HFF-Myc (cell line): ENCODE measurements around the gene UBE3B.

Experiments
- DNase-seq: peaks from one replicate; pipeline ENCODE4 v3.0.0-alpha.2; 2011; ENCODE audit warnings: low read depth; ENCODE audit errors: extremely low read depth
- H3K4me3 ChIP-seq: replicated peaks from 2 replicates; pipeline ENCODE4 v1.5.1; 2011; ENCODE audit warnings: low read depth, mild to moderate bottlenecking, control low read depth, low read length
- TF ChIP-seq, protein P1 (sequence below): IDR thresholded peaks from 2 replicates; pipeline ENCODE4 v1.5.1; 2012; ENCODE audit warnings: mild to moderate bottlenecking, low read depth, low read length, control low read depth; ENCODE audit errors: missing control alignments

UBE3B gene

DNA sequence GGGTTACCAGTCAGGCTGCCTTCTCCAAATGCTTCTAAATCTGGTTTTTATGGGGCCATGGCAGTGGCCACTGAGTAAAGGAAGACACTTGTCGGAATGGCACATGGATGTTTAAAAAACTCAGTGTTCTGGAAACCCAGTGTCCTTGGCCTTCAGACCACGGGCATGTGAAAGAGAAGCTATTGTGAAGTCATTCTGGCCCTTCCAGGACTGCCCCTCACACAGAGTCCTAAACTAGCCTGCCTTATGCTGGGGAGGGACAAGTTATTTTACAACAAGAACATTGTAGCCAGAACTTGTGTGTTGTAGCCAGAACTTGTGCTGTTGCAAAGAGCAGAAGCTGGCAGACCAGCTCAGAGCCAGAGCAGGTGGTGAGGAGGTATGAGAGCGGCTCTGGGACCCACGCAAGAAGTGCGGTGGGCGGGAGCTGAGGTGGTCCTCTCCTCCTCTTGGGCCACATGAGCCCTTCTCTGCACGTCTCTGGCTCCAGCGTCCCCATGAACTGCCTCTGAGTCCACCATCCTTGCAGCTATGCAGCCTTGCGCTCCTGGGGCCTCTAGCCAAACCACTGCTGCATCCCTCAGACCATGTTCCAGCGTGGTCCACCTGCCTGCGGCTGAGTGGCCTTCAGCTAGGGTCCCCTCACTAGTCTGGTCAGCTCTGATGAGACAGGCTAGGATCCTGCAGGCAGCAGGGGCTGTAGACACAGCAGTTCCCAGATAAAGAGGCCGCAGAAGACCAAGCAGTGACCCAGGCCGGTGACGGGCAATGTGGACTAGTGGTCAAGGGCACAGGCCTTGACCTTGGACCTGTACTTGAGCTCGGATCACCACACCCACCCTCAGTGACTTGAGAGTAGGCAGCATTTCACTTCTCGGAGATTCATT is 63.3 kb downstream of the UBE3B start:
- H3K4me3 ChIP-seq: no peak overlapping the region
- TF ChIP-seq, protein P1, sequence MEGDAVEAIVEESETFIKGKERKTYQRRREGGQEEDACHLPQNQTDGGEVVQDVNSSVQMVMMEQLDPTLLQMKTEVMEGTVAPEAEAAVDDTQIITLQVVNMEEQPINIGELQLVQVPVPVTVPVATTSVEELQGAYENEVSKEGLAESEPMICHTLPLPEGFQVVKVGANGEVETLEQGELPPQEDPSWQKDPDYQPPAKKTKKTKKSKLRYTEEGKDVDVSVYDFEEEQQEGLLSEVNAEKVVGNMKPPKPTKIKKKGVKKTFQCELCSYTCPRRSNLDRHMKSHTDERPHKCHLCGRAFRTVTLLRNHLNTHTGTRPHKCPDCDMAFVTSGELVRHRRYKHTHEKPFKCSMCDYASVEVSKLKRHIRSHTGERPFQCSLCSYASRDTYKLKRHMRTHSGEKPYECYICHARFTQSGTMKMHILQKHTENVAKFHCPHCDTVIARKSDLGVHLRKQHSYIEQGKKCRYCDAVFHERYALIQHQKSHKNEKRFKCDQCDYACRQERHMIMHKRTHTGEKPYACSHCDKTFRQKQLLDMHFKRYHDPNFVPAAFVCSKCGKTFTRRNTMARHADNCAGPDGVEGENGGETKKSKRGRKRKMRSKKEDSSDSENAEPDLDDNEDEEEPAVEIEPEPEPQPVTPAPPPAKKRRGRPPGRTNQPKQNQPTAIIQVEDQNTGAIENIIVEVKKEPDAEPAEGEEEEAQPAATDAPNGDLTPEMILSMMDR: no peak
- DNase-seq: no peak

DNA sequence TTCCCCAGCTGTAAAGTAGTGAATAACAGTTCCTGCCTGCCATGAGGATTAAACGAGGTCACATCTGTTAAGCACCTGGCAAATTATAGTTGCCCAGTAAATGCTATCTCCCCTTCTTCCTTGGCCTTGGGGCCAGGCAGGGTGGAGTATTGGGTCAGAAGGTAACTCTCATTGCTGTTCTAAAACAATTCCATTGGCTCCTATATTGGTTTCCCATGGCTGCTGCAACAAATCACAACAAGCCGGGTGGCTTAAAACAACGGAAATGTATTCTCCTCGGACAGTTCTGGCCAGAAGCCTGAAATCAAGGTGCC is 63.9 kb downstream of the UBE3B start:
- peak; percentile 77 for DNase-seq
- TF ChIP-seq, protein P1: no peak

DNA sequence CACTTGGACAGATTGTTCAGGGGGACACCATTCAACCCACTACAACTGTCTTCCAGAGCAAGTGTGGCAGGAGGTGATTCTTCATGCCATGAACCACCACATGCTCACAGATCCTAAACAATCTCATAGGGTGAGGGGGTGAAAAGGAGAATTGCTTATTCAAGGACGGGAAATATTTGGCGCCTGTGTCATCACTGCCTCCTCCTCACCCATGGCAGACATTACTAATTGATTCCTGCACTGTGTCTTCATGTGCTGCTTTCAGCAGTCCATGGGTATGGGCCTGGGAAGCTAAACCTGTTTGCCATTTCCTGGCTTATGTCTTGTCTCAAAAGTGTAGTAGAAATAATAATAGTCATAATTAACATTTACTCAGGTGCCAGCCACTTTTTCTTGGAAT is 64.6 kb downstream of the UBE3B start:
- DNase-seq: peak; percentile 31
- H3K4me3 ChIP-seq: no peak overlapping the region
- TF ChIP-seq, protein P1: no peak

More for the DNA sequence above, 63.9 kb downstream of the UBE3B start:
- H3K4me3 ChIP-seq: no peak overlapping the region

DNA sequence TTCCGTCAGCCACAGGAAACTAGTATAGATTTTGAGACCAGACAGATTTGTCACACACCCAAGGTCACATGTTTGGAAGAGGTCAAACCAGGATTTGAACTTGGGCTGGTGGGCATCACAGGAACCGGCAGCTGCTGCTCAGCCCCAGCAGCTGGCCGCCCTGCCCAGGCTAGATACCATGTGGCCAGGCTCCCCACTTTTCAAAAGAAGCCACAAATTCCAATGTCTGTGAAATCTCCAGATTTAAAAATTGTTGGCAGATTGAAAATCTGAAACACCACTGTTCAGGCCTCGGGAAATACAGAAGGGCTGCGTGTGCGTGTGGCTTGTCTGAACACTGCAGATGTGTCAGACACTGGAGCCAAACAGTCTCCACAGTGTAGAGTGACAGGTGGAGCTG is 65.4 kb downstream of the UBE3B start:
- TF ChIP-seq, protein P1: no peak
- H3K4me3 ChIP-seq: no peak overlapping the region
- DNase-seq: no peak

DNA sequence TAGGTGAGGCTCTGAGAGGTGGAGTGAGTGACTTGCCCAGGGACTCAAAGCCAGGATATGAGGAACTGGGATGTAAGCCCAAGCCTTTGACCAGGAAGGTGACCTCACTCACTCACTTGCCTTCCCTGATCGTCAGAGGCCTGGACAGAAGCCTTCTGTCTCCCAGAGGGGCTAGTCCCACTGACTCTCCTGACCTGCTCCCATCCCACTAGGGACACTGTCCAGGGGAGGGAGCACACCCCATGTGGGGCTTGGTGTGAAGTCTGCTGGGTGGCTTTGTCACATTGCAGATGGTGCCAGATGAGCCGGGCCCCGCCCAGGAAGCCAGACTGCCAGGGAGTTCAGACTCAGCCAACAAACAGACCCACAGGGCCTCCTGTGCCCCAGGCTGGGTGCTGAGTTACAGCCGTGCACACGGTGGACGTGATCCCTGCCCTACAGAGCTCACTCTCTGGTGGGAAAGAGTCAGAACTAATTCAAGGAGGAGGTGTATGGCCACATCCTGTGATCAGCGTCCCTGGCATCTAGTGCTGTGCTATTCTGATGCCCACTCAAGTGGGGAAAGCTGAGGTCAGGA is 67.6 kb downstream of the UBE3B start:
- no peak for DNase-seq
- no peak overlapping the region for H3K4me3 ChIP-seq
- TF ChIP-seq, protein P1: no peak

DNA sequence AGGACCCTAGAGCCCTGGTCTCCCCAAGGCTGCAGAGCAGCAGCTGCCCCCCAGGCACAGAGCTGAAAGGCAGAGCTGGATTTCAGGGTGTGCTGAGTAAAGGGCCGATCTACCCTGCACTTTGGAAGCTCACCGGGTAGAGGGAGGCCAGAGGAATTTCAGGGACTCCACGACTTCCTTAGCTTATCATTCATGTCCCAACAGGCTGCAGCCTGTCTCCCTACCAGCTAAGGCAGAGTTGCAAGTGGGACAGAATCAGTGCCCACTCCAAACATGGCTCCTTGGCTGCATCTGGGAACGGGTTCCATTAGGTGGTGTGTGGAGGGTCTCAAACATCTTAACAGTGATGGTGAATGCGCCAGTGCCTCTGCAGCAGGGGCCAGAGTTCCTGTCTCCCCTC is 68.4 kb downstream of the UBE3B start:
- no peak for DNase-seq
- no peak overlapping the region for H3K4me3 ChIP-seq
- TF ChIP-seq, protein P1: no peak

DNA sequence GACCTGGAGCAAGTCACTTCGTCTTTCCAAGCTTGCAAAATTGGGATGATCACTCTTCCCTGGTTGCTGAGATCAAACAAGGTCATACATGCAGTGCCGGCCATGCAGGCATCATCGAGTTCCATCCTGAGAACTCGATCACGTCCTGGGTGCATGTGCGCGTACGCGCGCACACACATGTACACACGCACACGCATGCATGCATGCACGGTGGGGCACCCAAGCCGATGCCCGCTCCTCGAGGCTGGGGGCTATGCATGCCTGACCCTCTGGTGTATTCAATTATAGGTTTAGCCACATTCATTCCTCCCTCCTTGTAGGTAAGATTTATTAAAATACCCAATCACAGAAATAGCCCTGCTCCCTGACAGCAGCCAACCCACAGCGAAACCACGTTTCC is 69.9 kb downstream of the UBE3B start:
- TF ChIP-seq, protein P1: no peak
- H3K4me3 ChIP-seq: no peak overlapping the region
- DNase-seq: no peak
